Measurements from ENCODE around the gene ABAT. TPM values are rescaled to one million over a fixed set of nuclear protein-coding genes. Genes with fewer than 3 reads are reported as not detected.
A peak's percentile ranks its signal among the peaks of the same experiment; 100 is the strongest.

ABAT gene
- total RNA-seq, 1 experiment from 2014 or later: 7.3 TPM

- H2AK5ac ChIP-seq (ENCODE audit: insufficient read length, low read length): no peak overlapping the region
- H3K9ac ChIP-seq (ENCODE audit: extremely low read depth, insufficient read length, low read length): no peak overlapping the region
- H2AFZ ChIP-seq (ENCODE audit: low read length): no peak overlapping the region
- no peak overlapping the region for H3T11ph ChIP-seq (ENCODE audit: low read length)
- Mint-ChIP-seq H3K27me3 (ENCODE audit: low read depth) (no peaks in the 10 kb centered on the region), H3K4me1 (no peaks in the 10 kb centered on the region; a peak in 1 of 4 replicates), H3K9me3 (no peaks in the 10 kb centered on the region), H3K4me3 (no peak overlapping the region), H3K27ac (peak overlapping the region in 1 of 3 experiments; percentile 8; a peak in 1 of 7 replicates), H3K36me3 (ENCODE audit: insufficient read depth in 1 of 3, low read depth in 3 of 3) (peaks cover 47 to 92% (median 92%) of the 10 kb centered on the region in 3 experiments; a peak in 6 of 7 replicates)
- no peak overlapping the region for H2BK12ac ChIP-seq (ENCODE audit: insufficient read length, low read depth, low read length)
- H2BK120ac ChIP-seq (ENCODE audit: low read depth, low read length, poor library complexity, severe bottlenecking): no peak overlapping the region
- no peak overlapping the region for H2BK20ac ChIP-seq (ENCODE audit: low read depth, low read length, poor library complexity, severe bottlenecking)
- H4K91ac ChIP-seq (ENCODE audit: insufficient read length, low read depth, low read length): no peak overlapping the region
- H3K27ac ChIP-seq (ENCODE audit: insufficient read length, low read depth, low read length): no peak overlapping the region
- H3K23ac ChIP-seq (ENCODE audit: insufficient read length, low read depth, low read length): no peak overlapping the region
- no peaks in the 10 kb centered on the region for H3K23me2 ChIP-seq (ENCODE audit: insufficient read length, low read depth, low read length, poor library complexity, severe bottlenecking)
- no peak overlapping the region for H3K18ac ChIP-seq (ENCODE audit: insufficient read length, low read depth, low read length)
- no CpG with 5 or more reads among the region's 14 CpGs for WGBS (ENCODE audit: extremely low coverage, insufficient read length, low lambda C conversion rate)
- no peak overlapping the region for H2BK15ac ChIP-seq (ENCODE audit: low read depth, low read length)
- H3K56ac ChIP-seq (ENCODE audit: insufficient read length, low read depth, low read length): no peak overlapping the region
- H3K4me2 ChIP-seq (ENCODE audit: insufficient read depth, insufficient read length, low read length): no peak overlapping the region
- H4K5ac ChIP-seq (ENCODE audit: insufficient read length, low read depth, low read length): no peak overlapping the region
- no peaks in the 10 kb centered on the region for H3K4me1 ChIP-seq (ENCODE audit: insufficient read depth, low read length)
- no peak overlapping the region for H4K8ac ChIP-seq (replicated peaks; ENCODE audit: insufficient read length, low read depth, low read length)
- H3K79me1 ChIP-seq (ENCODE audit: insufficient read depth, low read depth, low read length, poor library complexity, severe bottlenecking): no peaks in the 10 kb centered on the region
- no peaks in the 10 kb centered on the region for H3K79me2 ChIP-seq (ENCODE audit: insufficient read depth, low read length)
- H4K20me1 ChIP-seq (ENCODE audit: control insufficient read depth, insufficient read depth, insufficient read length): no peaks in the 10 kb centered on the region
- TF ChIP-seq CTCF (conservative IDR thresholded peaks at IDR 0.05): no peak
- no peak overlapping the region for H3K4ac ChIP-seq (ENCODE audit: low read depth, low read length)
- no peak overlapping the region for H3K14ac ChIP-seq (ENCODE audit: insufficient read depth, low read length)
- H3K9me3 ChIP-seq (ENCODE audit: control insufficient read depth, low read depth, low read length): no peaks in the 10 kb centered on the region
- no peak overlapping the region for H2BK5ac ChIP-seq (ENCODE audit: insufficient read length, low read length)
- no peaks in the 10 kb centered on the region for H3K27me3 ChIP-seq (ENCODE audit: insufficient read depth, low read length)
- DNase-seq: no peak
Observed at GRCh38 chr16:8814095-8814806, 139.8 kb downstream of the ABAT start.
